Osteoblast (primary cell): ENCODE measurements around the gene MLPH. TPM values are rescaled to one million over a fixed set of nuclear protein-coding genes. Genes with fewer than 3 reads are reported as not detected.

Experiments used
- DNase-seq: peaks from one replicate; pipeline ENCODE4 v3.0.0; 2011; ENCODE audit warnings: low spot score, mixed read lengths; ENCODE audit not compliant: insufficient read length; ENCODE audit errors: missing footprints
- H2AFZ ChIP-seq: 2 replicates; pipeline ENCODE4 v1.6.0; 2011; ENCODE audit warnings: mild to moderate bottlenecking, low read length
- H3K27ac ChIP-seq: 2 replicates; pipeline ENCODE4 v1.5.1; 2011; ENCODE audit warnings: mild to moderate bottlenecking, low read depth, low read length, moderate library complexity
- H3K27me3 ChIP-seq: 2 replicates; pipeline ENCODE4 v1.6.0; 2012; ENCODE audit warnings: mild to moderate bottlenecking, control low read depth, inconsistent platforms, low read length, moderate library complexity; ENCODE audit not compliant: insufficient read depth
- H3K36me3 ChIP-seq: 2 replicates; pipeline ENCODE4 v1.5.1; 2011; ENCODE audit warnings: mild to moderate bottlenecking, low read length, control low read depth, moderate library complexity; ENCODE audit not compliant: insufficient read depth
- H3K4me1 ChIP-seq: 2 replicates; pipeline ENCODE4 v1.5.1; 2011; ENCODE audit warnings: mild to moderate bottlenecking, low read length, control low read depth, moderate library complexity; ENCODE audit not compliant: insufficient read depth
- H3K4me2 ChIP-seq: 2 replicates; pipeline ENCODE4 v1.6.0; 2011; ENCODE audit warnings: mild to moderate bottlenecking, low read length; ENCODE audit not compliant: insufficient read depth
- H3K4me3 ChIP-seq: fragments of 200-600 bp; sonication (generic); 3 replicates; pipeline ENCODE4 v1.5.1; 2012; ENCODE audit warnings: mild to moderate bottlenecking, low read length, inconsistent platforms; ENCODE audit not compliant: insufficient read depth
- H3K79me2 ChIP-seq: 2 replicates; pipeline ENCODE4 v1.6.0; 2012; ENCODE audit warnings: mild to moderate bottlenecking, low read length, control low read depth, inconsistent platforms; ENCODE audit not compliant: insufficient read depth
- H3K9me3 ChIP-seq: 2 replicates; pipeline ENCODE4 v1.5.1; 2011; ENCODE audit warnings: low read depth, low read length, control low read depth
- H4K20me1 ChIP-seq: 2 replicates; pipeline ENCODE4 v1.6.0; 2012; ENCODE audit warnings: mild to moderate bottlenecking, low read length, control low read depth; ENCODE audit not compliant: insufficient read depth
- total RNA-seq: library from RNA; depleted of rRNA; stranded (reverse); fragments of >200 nt; gene quantifications from 2 replicates; pipeline ENCODE4 v1.2.3, GENCODE V29; 2012
- TF ChIP-seq, protein P1 (sequence below): IDR thresholded peaks from 2 replicates; pipeline ENCODE4 v1.5.1; 2011; ENCODE audit warnings: mild to moderate bottlenecking, low read depth, low read length, moderate library complexity; ENCODE audit errors: extremely low read depth

Gene MLPH
- total RNA-seq, 1 donor = 25.7 TPM

DNA sequence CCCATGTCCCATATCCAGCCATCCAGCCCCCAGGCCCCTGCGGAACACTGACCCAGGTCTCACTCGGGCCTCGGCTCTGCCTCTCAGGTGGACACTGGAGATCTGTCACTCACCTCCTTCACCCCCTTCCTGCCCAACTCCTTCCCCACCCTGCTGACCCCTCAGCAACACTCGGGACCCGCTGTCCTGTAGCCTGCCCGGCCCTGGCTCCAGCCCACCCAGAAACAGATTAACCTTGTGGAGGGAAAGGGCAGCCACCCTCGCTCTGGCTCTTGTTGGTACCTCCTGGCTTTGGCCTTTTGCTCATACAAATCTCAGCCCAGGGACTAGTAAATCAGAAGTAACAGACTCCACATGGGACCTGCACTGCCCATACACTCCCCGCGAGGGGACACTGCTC lies 49.6 kb downstream of the MLPH start:
- H3K4me2 ChIP-seq = no peak overlapping the region
- H3K4me1 ChIP-seq = peaks cover 23% of the 10 kb centered on the region
- no peak overlapping the region for H3K27ac ChIP-seq
- no peaks in the 10 kb centered on the region for H3K9me3 ChIP-seq
- TF ChIP-seq, protein P1, sequence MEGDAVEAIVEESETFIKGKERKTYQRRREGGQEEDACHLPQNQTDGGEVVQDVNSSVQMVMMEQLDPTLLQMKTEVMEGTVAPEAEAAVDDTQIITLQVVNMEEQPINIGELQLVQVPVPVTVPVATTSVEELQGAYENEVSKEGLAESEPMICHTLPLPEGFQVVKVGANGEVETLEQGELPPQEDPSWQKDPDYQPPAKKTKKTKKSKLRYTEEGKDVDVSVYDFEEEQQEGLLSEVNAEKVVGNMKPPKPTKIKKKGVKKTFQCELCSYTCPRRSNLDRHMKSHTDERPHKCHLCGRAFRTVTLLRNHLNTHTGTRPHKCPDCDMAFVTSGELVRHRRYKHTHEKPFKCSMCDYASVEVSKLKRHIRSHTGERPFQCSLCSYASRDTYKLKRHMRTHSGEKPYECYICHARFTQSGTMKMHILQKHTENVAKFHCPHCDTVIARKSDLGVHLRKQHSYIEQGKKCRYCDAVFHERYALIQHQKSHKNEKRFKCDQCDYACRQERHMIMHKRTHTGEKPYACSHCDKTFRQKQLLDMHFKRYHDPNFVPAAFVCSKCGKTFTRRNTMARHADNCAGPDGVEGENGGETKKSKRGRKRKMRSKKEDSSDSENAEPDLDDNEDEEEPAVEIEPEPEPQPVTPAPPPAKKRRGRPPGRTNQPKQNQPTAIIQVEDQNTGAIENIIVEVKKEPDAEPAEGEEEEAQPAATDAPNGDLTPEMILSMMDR = no peak
- peaks cover 23% of the 10 kb centered on the region for H3K36me3 ChIP-seq
- H3K4me3 ChIP-seq = no peak overlapping the region
- no peaks in the 10 kb centered on the region for H3K79me2 ChIP-seq
- no peak overlapping the region for H2AFZ ChIP-seq
- DNase-seq = no peak
- H3K27me3 ChIP-seq = no peaks in the 10 kb centered on the region
- H4K20me1 ChIP-seq = no peaks in the 10 kb centered on the region

DNA sequence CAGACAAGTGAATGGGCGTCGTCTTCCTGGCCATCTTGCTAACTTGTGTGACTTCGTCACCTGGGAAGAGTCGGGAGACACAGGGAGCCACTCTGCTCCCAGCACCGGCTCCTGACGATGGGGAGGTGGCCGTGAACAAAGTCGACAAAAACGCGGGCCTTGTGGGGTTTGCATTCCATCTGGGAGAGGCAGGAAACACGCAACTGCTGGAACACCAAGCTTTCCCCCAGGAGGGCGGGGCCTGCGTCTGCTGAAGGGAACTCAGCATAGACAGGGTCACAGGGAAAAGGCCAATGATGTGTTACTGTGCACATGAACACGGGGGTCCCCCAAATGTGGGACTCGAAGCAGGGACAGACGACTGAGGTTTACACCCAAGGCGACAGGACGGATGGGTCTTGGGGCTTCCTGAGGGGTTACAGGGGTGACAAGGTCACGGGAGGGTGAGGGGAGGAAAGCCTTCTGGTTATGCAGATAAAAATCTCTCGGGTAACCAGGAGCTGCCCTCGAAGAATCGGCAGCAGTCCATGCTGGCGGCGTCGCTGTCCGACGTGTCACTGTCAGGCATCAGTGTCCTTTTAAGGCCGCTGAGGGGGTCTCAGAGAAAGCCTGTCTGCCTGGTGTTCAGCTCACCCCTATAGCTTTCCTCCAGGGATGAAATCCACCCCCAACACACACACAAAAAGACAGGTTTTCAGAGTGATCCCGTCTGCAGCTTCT lies 51.1 kb downstream of the MLPH start:
- H3K36me3 ChIP-seq = peaks cover 18% of the 10 kb centered on the region
- H4K20me1 ChIP-seq = no peaks in the 10 kb centered on the region
- no peaks in the 10 kb centered on the region for H3K9me3 ChIP-seq
- no peak overlapping the region for H3K4me3 ChIP-seq
- peak; percentile 79 for DNase-seq
- H3K27me3 ChIP-seq = no peaks in the 10 kb centered on the region
- no peak overlapping the region for H3K4me2 ChIP-seq
- H3K79me2 ChIP-seq = no peaks in the 10 kb centered on the region
- TF ChIP-seq, protein P1 = no peak
- no peak overlapping the region for H2AFZ ChIP-seq
- H3K27ac ChIP-seq = no peak overlapping the region
- H3K4me1 ChIP-seq = peaks cover 16% of the 10 kb centered on the region

DNA sequence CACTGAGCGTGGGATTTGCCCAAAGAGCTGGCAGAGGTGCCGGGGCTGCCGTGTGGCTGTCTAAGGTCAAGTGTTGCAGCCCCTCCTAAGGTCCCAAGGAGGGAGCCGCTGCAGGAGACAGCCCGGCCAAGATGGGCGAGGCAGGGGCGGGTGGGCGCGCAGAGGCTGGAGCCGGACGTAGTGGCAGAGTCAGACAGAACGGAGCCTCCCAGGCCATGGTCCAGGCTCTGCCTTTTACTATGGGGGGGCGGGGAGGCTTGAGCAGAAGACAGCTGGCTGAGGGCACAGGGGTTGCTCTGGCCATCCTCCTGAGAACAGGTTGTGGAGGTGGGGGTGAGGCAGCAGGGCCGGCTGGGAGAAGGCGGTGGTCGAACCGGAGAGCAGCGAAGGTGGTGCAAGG lies 51.9 kb downstream of the MLPH start:
- Histone ChIP-seq H3K4me1 (peaks cover 8% of the 10 kb centered on the region), H3K27me3 (no peaks in the 10 kb centered on the region), H3K9me3 (no peaks in the 10 kb centered on the region), H3K4me3 (no peak overlapping the region), H3K27ac (no peak overlapping the region), H3K36me3 (peaks cover 18% of the 10 kb centered on the region), H4K20me1 (no peaks in the 10 kb centered on the region), H3K79me2 (no peaks in the 10 kb centered on the region), H2AFZ (no peak overlapping the region), H3K4me2 (no peak overlapping the region)
- DNase-seq = peak; percentile 41
- TF ChIP-seq, protein P1 = no peak

DNA sequence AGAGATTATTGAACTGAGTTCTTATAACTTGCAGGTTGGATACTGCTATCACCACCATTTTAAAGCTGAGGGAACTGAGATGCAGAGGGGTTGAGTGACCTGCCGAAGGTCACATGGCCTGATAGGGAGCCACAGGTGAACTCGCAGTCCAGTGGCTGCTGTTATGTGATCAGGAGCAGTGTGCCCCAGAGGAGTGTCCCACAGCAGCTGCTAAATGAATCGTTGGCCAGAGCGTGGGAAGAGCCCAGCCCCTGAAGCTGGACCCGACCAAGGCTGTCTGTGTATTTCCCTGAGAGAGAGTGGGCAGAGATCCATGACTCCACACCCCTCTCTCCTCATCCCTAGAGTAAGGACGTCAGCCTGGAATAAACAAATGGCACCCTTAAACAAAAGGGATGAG lies 52.6 kb downstream of the MLPH start:
- H3K36me3 ChIP-seq = peaks cover 18% of the 10 kb centered on the region
- H4K20me1 ChIP-seq = no peaks in the 10 kb centered on the region
- no peak overlapping the region for H2AFZ ChIP-seq
- DNase-seq = peak; percentile 72
- H3K4me3 ChIP-seq = no peak overlapping the region
- H3K27ac ChIP-seq = no peak overlapping the region
- peaks cover 3% of the 10 kb centered on the region for H3K4me1 ChIP-seq
- no peak overlapping the region for H3K4me2 ChIP-seq
- H3K27me3 ChIP-seq = no peaks in the 10 kb centered on the region
- TF ChIP-seq, protein P1 = no peak
- H3K79me2 ChIP-seq = no peaks in the 10 kb centered on the region
- no peaks in the 10 kb centered on the region for H3K9me3 ChIP-seq
